KBM-7 (cell line): Measurements from ENCODE around the gene CBFA2T3.

Experiments
- DNase-seq: peaks from one replicate; pipeline ENCODE4 v3.0.0-alpha.2; 2015
- in situ Hi-C: fragments of 300-500 bp; cut with MboI; formaldehyde crosslinking; loops from 2 replicates; pipeline ENCODE4 v1.14.3; 2020; ENCODE audit warnings: low sequenced_read_pairs, low pct_unique_long_range_greater_than_20kb, mixed read lengths

CBFA2T3 gene

DNA sequence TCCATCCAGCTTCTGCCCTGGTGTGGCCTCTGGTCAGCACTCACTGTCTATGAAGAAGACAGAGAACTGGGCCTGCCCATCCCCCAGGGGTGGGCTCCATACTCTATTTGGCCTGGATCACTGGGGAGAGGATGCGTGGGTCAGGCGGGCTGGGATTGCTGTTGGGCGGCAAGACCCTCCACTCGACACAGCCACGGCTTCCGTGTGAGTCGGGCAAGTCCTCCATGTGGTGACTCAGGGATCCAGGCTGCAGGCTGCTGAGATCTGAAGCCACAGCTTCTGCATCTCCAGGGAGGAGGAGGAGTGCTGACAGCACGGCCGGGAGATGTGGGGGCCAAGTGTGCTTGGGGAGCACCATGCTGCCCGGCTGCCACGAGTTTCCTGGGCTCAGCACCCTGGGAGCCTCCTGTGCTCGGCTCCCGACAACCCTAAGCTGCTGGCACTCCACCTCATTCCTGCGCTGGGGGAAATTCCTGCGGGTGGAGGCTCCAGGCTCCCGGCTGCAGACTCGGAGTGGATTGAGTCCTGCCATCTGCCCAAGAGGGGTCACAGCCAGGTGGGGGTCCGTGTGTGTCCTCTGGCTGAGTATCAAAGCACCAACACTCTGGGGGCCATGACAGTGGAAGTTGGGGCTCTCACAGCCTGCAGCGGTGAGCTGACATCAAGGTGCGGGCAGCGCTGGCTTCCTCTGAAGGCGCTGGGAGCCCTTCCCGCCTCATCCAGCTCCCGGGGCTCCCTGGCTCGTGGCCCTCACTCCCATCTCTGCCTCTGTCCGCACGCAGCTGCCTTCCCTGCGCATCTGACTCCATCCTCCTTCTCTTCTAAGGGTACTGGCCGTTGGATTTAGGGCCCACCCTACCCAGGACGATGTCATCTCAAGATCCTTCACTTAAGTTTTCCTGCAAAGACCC is 24.4 kb upstream of the CBFA2T3 start:
- in situ Hi-C loops: no loop called here
- no peak for DNase-seq

DNA sequence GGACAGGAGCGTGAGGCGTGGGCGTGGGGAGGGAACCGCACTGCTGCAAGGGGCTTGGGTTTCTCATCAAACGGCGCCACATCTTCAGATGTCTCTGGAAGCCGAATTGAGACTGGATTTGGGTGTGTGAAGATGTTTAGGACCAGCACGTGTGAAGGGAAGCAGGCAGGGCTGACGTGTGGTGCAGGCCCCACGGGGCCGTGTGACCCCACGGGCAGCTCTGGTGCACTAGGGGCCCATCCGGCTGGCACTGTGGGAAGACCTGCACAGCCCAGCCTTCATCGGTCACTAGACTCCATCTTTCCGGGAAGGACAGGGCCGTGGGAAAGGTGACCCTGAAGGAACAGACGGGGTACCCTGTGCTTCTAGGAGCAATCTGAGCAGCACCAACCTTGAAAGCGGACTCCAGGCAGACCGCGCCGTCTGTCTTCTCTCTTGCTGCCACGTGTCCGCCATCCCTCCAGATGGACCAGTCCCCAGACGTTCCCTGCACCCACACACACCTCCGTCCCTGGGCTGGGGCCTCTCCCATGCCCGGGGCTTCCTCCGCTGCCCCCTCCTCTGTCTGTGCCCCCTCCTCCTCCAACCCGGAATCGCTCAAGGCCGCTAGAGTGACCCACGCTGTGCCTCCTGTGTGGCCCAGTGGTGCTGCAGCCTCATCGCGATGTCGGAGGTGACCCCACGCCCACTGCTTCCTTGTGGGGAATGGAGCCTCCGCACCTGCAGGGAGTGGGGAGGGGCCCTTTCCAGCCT is 23.4 kb upstream of the CBFA2T3 start:
- in situ Hi-C loops: no loop called here
- no peak for DNase-seq

DNA sequence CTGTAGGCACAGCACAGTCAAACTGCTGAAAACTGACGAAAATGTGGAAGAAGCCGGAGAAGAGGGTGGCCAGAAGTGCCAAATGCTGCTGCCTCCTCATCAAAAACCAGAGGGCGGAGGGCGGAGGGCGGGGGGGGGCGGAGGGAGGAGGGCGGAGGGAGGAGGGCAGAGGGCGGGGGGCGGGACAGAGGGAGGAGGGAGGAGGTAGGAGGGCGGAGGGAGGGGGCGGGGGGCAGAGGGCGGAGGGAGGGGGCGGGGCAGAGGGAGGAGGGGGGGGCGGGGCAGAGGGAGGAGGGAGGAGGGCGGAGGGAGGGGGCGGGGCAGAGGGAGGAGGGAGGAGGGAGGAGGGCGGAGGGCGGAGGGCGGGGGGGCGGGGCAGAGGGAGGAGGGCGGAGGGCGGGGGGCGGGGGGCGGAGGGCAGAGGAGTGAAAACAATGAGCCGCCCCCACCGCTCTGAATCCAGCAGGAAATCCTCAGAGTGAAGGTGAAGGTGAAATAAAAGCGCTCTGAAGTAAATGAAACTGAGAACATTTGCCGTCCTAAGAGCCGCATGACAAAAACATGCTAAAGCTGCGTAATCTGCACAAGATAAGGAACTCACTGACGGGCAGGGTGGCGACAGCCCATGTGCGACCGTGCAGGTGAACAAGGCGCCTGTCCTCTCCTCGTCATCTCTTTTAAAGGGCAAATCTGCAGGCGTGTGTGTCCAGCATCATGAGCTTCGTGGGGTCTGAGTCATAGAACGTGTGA is 22.6 kb upstream of the CBFA2T3 start:
- no peak for DNase-seq
- in situ Hi-C loops: no loop called here

DNA sequence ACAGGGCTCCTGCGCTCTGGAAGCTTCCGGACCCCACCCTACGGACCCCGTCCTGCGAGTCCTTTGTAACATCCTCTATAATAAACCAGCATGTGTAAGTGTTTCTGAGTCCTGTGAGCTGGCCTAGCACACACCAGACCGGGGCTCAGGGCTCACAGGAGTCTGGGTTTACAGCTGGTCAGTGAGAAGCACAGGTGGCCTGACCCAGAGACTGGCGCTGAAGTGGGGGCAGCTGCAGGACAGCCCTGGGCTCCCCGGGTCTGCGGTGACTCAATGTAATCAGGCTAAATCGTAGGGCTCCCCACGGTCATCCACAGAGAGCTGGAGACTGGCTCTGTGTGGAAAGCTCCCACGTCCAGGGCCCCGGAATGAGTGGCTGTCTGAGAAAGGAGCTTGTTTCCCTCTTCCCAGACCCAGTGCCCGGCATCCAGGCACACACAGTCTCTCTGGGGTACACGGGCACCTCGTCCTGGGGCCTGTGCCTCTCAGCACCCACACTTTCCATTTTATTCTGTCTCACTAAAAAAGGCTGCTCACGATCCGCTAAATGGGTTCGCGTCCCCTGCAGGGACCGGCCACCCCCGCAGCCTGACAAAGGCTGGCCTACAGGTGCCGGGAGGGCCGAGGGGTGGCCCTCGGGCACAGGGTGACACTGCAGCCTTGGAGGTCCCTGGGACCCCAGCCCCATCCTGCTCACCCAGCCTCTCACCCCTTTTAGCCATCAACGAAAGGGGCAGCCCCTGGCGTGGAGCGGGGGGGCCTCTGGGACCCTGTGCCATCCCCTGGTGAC is 18.9 kb upstream of the CBFA2T3 start:
- no peak for DNase-seq

DNA sequence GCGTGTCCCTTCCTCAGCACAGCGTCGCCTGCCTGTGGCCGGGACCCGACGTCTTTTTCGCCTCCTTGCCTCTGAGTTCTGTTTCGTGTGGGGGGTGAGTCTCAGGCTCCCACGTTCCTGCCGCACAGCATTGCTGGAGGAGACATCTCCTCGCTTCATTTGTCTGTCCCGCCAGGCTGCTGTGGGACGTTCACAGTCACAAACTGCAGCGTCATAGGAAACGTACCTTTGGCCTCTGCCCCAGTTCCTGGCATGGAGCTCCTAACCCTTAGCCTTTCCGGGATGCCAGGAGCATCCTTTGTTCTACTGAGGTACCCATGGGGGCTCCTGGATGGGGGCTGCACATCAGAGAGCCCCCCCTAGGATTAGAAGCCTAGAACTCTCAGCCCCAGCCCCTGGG is 18.2 kb upstream of the CBFA2T3 start:
- DNase-seq: no peak
- in situ Hi-C loops: no loop called here

More for the DNA sequence above, 18.9 kb upstream of the CBFA2T3 start:
- in situ Hi-C loops: no loop called here

DNA sequence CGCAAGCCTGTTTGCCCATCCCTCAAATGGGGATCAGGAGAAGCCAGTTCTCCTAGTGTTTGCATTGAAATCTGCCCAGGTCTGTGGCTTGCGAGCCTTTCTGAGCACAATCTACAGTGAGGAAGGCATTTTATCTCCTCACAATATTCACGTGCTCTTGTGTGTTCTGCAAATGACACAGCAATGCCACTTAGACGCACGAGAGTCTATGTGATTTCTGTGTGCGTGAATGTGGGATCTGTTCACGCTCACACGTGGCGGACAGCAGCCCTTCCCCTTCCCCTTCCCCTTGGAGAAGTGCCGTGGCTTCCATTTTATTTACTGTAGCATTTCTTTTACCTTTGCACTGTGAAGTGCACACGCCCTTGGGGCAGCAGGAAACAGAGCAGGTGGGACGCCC is 17.7 kb upstream of the CBFA2T3 start:
- DNase-seq: no peak
- in situ Hi-C loops: no loop called here

DNA sequence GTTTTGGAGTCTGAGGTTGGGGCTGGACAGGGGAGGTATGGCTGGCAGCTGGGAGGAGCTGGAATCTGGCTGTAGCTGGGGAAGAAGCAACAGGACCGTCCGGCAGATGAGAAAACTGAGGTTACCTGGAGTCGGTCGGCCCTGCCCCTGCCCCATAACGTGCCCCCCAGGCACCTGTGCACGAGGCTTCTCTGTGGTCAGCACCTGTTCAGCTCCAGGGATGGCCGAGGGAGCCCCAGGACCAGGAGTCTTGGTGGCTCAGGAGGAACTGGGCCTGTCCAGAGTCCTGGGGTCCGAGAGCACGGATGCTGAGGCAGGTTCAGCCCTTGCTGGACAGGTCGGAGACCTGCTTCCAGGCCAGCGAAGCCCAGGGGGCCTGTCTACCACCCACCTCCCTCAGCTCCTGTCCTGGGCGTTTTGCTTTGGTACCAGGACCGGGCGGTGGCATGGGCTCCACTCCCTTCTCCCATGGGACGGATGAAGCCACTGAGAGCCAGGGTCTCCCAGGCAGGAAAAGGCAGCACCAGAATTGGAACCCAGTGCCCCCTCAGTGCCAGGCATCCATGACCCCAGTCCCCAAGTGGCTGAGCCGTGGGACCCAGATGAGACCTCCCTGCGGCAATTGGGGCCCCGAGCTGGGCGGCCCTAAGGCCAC is 17.1 kb upstream of the CBFA2T3 start:
- DNase-seq: no peak
- in situ Hi-C loops: no loop called here

DNA sequence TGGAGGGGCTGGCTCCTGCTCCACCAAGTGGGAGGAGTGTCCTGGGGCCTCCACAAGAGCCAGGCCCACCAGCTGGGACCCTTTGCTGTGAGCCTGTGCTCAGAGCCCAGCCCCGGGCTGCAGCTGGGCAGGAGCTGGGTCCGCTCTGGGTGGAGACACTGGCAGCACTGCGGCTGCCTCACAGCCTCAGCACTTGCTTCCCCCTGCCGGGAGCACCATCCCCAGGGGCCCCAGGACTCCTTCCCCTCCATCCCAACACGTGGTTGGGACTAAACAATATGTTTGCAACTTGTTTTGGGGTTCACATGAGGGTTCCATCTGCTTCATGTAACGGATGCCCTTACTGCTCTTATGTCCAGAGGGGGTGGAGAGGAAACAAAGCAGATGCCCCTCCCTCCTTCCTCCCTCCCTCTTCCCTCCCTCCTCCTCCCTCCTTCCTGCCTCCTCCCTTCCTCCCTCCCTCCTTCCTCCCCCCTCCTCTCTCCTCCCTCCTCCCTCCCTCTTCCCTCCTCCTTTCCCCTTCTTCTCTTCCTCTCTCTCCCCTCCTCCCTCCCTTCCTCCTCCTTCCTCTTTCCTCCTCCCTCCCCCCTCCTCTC is 16.3 kb upstream of the CBFA2T3 start:
- in situ Hi-C loops: no loop called here
- DNase-seq: peak; percentile 45

DNA sequence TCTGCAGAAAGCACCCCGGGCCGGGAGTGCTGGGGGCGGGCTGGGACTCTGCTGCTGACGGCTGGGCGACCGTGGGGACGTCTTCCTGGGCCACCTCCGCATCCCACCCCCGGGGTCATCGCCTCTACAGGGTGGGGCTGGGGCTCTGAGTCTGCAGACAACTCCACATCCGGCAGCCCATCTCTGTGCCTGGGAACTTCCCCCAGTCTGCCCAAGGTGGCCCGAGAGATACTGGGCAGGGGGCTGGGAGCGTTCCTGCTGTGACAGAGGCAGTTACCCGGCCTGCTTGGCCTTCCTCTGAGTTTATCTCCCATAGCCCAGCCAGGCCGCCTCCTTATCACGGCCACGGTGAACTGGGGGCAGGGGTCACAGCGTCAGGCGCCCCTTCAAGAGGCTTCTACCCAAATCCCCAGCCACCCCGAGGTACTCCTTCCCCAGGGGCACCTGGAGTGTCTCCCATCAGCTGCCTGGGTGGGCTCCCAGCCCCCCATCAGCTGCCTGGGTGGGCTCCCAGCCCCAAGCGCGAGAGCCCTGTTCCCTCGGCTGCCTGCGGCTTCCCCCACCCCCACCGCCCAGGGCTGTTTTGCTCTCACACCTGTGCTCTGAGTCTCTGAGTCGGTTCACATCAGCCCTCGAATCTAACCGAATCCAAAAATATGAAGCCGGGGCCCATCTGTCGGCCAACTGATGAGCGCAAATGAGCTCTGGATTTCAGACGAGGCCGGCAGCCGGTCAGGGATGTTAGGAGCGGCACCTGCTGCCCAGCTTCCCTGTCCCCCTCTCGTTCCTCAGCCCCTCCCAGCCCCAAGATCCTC is 15.6 kb upstream of the CBFA2T3 start:
- DNase-seq: no peak

DNA sequence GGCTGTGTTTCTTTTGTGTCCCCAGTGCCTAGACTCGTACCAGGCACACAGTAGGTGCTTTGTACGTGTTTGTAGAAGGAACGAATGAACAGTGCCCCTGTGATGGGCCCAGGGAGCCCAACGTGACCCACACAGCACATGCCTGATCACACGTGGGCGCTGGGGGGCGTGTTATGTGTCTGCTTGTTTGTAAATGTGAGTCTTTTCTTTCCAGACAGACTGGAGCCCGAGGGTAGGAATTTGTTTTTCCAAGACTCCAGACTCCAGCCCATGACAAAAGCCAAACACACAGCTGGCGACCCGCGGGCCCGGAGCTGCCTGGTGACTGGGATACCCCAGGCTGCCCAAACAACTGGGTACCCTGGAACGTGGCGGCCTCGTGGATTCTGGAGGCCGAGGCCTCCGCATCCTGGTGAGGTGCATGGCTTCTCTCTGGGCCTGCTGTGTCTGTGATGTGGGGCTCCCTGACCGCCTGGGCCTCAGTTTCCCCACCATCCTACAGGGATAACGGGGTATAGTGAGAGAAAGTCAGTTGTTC is 14.9 kb upstream of the CBFA2T3 start:
- in situ Hi-C loops: no loop called here
- DNase-seq: no peak

More for the DNA sequence above, 15.6 kb upstream of the CBFA2T3 start:
- in situ Hi-C loops: no loop called here

DNA sequence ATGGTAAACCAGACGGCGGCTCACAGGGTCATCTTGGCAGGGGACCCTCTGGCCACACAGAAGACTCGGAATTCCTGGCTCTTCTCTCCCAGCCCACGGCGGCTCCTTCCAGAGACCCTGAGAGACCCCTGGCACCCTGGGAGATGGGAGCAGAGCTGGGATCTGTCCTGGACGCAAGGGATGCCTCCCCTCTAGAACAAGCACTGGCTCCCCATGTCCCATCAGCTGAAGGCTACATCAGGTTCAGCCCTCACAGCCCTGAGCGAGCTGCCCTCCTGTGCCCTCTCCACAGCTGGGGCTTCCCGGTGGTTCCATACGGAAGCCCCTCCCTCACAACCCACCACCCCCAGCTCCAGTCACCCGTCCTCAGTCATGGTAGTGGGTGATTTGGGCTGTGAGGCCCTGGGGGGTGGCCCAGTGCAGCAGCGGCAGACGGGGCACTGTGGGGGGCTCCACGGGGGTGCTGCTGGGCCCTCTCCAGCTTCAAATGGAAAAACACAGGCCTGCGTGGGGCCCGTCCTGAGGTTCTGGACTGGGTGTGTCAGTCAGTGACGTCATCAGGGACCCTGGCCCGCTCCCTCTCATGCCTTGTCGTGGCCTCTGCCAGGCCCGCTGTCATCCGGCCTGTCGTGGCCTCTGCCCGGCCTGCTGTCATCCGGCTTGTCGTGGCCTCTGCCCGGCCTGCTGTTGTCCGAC is 13.0 kb upstream of the CBFA2T3 start:
- DNase-seq: no peak
- in situ Hi-C loops: no loop called here

DNA sequence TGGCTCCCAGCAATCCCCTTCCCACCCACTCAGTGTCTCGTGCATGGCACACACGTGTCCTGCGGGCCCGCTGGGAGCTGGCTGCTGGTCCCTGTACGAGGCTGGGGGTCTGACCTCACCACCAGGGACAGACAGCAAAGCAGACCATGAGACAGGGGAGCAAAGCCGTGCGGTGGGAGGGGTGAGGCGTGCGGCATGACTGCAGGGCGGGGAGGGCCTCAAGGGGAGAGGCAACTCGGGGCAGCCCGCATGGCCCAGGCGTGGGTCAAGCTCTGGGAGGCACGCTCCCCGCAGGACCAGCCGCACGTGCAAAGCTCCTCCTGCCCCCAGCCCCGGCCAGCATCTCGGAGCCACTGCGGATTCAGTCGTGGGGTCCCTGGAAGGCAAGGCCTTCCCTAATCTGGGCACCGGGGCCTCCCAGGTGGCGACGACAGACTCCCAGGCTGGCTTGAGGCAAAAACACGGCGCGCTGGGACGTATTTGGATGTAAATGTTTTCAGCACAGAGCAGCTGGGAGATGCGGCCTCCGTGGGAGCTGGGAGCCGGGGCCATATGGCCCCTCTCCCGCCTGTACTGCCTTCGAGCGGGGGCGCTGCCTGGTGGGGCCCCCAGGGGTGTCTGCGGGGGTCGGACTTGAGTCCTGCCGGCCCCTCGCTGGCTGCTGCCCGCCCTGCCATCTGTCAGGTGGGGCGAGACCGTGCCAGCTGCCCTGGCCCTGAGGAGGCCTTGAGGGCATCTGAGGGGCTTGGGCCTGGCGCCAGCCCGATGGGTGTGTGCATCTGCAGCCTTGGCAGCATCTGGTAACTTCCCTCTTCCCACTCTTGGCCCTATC is 12.2 kb upstream of the CBFA2T3 start:
- in situ Hi-C loops: no loop called here
- DNase-seq: no peak

DNA sequence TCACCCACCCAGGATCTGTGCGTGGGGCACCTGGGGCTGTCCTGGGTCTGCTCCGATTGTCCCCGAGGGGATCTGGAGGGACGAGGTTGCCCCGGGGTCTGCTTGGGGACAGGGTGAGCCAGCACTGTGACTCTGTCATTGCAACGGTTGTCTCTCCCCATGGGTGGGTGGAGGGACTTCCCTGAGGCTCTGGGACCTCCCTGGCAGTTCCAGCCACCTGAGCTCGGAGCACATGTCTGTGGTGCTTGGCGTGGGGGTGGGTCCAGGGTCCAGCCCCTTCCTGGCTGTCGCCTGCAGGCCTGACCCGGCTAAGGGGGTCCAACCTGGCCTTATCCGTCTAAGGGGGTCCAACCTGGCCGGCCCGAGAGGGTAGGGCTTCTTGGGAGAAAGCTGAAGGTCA is 8.5 kb upstream of the CBFA2T3 start:
- in situ Hi-C loops: no loop called here
- DNase-seq: no peak

DNA sequence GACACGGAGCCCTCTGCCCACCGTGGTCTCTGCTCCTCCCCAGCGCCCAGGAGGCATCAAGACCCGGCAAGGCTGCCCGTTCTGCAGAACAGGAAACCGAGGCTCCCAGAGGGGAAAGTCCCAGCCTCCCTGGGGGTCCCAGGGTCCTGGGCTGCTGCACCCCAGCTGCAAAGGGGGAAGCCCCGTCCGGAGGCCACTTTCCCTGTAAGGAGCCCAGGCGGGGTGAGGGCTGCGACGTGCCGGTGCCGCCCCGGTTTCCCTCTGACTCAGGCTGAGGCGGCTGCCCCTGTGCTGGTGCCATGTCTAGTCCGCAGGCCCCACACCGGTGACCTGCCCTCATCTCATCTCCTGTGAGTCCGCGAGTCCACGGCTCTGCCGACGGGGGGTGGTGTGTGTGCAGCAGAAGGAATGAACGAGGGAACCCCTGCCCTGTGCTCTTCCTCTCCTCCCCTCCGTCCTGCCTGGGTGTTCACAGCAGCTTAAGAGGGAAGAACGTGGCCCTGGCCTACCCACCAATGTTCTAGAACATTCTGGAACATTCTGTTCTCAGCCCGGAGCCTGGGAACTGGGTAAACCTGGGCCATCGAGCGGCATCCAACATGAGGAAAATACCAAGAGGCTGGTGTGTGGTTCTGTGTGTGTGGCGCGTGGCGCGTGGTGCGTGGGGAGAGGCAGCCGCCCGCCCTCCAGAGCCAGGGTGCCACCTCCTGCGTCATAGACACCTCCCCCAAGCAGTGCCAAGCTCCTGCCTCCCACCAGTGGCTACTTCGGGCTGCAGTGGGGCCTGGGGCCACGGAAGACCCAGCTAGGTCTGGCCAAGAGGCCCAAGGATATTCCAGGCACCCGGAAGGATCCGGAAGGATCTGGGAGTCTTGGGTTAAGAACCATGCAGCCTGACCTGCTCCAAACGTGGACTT is 7.0 kb upstream of the CBFA2T3 start:
- DNase-seq: no peak
- in situ Hi-C loops: no loop called here

DNA sequence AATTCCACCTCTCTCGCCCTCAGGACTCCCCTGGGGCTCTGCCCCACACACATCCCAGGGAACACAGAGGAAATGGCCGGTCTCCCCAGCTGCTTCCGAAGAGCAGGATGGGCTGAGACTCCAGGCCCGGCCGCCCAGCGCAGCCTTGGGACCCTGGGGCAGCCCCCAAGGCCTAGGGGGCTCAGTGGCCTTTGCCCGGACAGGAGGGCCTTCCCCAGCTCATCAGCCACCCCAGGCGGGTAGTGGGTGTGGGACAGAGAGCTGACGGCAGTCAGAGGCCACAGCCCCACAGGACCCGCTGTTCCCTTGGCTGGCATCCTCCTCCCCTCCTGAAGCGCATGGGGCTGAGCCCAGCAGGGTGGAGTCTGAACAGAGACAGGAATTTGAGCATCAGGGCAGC is 6.2 kb upstream of the CBFA2T3 start:
- DNase-seq: no peak
- in situ Hi-C loops: no loop called here
